WTC11 (cell line): ENCODE measurements around the gene MNAT1.

Source experiments
- JUN ChIP-seq: sonication (generic); formaldehyde crosslinking; IDR thresholded peaks from 2 replicates; pipeline ENCODE4 v1.8.0; 2023; ENCODE audit warnings: mild to moderate bottlenecking, missing genetic modification reagents
- NFE2L1 ChIP-seq: sonication (generic); formaldehyde crosslinking; IDR thresholded peaks from 2 replicates; pipeline ENCODE4 v1.8.1; 2023; ENCODE audit warnings: missing genetic modification reagents
- NFYB ChIP-seq: sonication (generic); formaldehyde crosslinking; conservative IDR thresholded peaks from 2 replicates; pipeline ENCODE4 v1.8.0; 2022; ENCODE audit warnings: low read depth, missing genetic modification reagents
- RELA ChIP-seq: sonication (generic); formaldehyde crosslinking; IDR thresholded peaks from 2 replicates; pipeline ENCODE4 v1.8.1; 2022; ENCODE audit warnings: missing genetic modification reagents, mild to moderate bottlenecking, borderline replicate concordance
- TCF7 ChIP-seq: sonication (generic); formaldehyde crosslinking; IDR thresholded peaks from 2 replicates; pipeline ENCODE4 v1.8.0; 2022; ENCODE audit warnings: mild to moderate bottlenecking, low read depth, missing genetic modification reagents, moderate library complexity
- ZNF219 ChIP-seq: sonication (generic); formaldehyde crosslinking; IDR thresholded peaks from 2 replicates; pipeline ENCODE4 v1.8.0; 2023; ENCODE audit warnings: missing genetic modification reagents, mild to moderate bottlenecking, borderline replicate concordance
- ZNF396 ChIP-seq: fragments of 250-450 bp; sonication (Bioruptor Pico); IDR thresholded peaks from 2 replicates; pipeline ENCODE4 v1.8.0; 2021; ENCODE audit warnings: mild to moderate bottlenecking, moderate library complexity, borderline replicate concordance
- ZNF416 ChIP-seq: fragments of 250-450 bp; sonication (Bioruptor Pico); IDR thresholded peaks from 2 replicates; pipeline ENCODE4 v1.9.0; 2021; ENCODE audit warnings: mild to moderate bottlenecking, inconsistent platforms
- ZNF423 ChIP-seq: fragments of 250-450 bp; sonication (Bioruptor Pico); IDR thresholded peaks from 2 replicates; pipeline ENCODE4 v2.1.2; 2022; ENCODE audit warnings: mild to moderate bottlenecking, moderate library complexity
- TF ChIP-seq, protein P1 (sequence below): fragments of 200-600 bp; IDR thresholded peaks from 2 replicates; pipeline ENCODE4 v1.8.0; 2022; ENCODE audit warnings: antibody characterized with exemption
- TF ChIP-seq, protein P2 (sequence below): sonication (generic); formaldehyde crosslinking; IDR thresholded peaks from 2 replicates; pipeline ENCODE4 v1.8.1; 2023; ENCODE audit warnings: mild to moderate bottlenecking, missing genetic modification reagents, moderate library complexity
- TF ChIP-seq, protein P3 (sequence below): fragments of 250-450 bp; sonication (Bioruptor Pico); IDR thresholded peaks from 2 replicates; pipeline ENCODE4 v2.1.2; 2022; ENCODE audit warnings: mild to moderate bottlenecking, moderate library complexity
- TF ChIP-seq, protein P4 (sequence below): sonication (generic); formaldehyde crosslinking; IDR thresholded peaks from 2 replicates; pipeline ENCODE4 v1.8.1; 2022; ENCODE audit warnings: low read depth, missing genetic modification reagents, borderline replicate concordance

DNA sequence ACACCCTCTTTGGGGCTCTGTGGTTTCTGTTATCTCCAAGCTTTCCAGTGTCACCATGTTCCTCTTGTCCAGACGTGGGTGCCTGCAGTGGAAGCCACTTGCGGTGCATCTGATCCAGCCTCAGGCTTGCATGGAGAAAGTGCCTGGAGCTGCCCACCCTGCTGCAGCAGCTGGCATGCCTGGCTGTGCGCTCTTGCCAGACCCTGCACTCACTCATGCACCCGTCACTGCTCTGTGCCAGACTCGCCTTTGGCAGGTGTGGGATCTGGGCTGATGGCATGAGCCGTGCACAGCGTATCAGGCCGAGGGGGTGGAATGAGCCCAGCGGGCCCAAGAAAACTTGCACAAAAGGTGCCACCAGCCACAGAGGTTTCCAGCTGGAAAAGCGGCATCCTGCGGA, 105.1 kb downstream of the MNAT1 start:
- TF ChIP-seq, protein P1, sequence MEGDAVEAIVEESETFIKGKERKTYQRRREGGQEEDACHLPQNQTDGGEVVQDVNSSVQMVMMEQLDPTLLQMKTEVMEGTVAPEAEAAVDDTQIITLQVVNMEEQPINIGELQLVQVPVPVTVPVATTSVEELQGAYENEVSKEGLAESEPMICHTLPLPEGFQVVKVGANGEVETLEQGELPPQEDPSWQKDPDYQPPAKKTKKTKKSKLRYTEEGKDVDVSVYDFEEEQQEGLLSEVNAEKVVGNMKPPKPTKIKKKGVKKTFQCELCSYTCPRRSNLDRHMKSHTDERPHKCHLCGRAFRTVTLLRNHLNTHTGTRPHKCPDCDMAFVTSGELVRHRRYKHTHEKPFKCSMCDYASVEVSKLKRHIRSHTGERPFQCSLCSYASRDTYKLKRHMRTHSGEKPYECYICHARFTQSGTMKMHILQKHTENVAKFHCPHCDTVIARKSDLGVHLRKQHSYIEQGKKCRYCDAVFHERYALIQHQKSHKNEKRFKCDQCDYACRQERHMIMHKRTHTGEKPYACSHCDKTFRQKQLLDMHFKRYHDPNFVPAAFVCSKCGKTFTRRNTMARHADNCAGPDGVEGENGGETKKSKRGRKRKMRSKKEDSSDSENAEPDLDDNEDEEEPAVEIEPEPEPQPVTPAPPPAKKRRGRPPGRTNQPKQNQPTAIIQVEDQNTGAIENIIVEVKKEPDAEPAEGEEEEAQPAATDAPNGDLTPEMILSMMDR: no peak
- TF ChIP-seq NFYB (CRISPR knock-in tag) (no peak), ZNF396 (CRISPR knock-in tag) (no peak), ZNF416 (CRISPR knock-in tag) (no peak), ZNF219 (CRISPR knock-in tag) (no peak), ZNF423 (CRISPR knock-in tag) (no peak), JUN (CRISPR knock-in tag) (no peak), TCF7 (CRISPR knock-in tag) (no peak), RELA (CRISPR knock-in tag) (no peak), NFE2L1 (CRISPR knock-in tag) (no peak)
- TF ChIP-seq, protein P2, sequence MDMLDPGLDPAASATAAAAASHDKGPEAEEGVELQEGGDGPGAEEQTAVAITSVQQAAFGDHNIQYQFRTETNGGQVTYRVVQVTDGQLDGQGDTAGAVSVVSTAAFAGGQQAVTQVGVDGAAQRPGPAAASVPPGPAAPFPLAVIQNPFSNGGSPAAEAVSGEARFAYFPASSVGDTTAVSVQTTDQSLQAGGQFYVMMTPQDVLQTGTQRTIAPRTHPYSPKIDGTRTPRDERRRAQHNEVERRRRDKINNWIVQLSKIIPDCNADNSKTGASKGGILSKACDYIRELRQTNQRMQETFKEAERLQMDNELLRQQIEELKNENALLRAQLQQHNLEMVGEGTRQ (CRISPR knock-in tag): no peak
- TF ChIP-seq, protein P3, sequence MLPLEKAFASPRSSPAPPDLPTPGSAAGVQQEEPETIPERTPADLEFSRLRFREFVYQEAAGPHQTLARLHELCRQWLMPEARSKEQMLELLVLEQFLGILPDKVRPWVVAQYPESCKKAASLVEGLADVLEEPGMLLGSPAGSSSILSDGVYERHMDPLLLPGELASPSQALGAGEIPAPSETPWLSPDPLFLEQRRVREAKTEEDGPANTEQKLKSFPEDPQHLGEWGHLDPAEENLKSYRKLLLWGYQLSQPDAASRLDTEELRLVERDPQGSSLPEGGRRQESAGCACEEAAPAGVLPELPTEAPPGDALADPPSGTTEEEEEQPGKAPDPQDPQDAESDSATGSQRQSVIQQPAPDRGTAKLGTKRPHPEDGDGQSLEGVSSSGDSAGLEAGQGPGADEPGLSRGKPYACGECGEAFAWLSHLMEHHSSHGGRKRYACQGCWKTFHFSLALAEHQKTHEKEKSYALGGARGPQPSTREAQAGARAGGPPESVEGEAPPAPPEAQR (CRISPR knock-in tag): no peak
- TF ChIP-seq, protein P4, sequence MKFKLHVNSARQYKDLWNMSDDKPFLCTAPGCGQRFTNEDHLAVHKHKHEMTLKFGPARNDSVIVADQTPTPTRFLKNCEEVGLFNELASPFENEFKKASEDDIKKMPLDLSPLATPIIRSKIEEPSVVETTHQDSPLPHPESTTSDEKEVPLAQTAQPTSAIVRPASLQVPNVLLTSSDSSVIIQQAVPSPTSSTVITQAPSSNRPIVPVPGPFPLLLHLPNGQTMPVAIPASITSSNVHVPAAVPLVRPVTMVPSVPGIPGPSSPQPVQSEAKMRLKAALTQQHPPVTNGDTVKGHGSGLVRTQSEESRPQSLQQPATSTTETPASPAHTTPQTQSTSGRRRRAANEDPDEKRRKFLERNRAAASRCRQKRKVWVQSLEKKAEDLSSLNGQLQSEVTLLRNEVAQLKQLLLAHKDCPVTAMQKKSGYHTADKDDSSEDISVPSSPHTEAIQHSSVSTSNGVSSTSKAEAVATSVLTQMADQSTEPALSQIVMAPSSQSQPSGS (CRISPR knock-in tag): no peak
